Progenitor cell of endocrine pancreas (in vitro differentiated cells): ENCODE data around the gene EIF4G1. TPM values are rescaled to one million over a fixed set of nuclear protein-coding genes. Genes with fewer than 3 reads are reported as not detected.
A peak's percentile ranks its signal among the peaks of the same experiment; 100 is the strongest.
"Not testable (repeated sequence)": the region's sequence is repeated elsewhere in the genome, so short reads cannot be mapped to it uniquely, and the experiment has no call there.

Source experiments
- DNase-seq: peaks from one replicate; pipeline ENCODE4 v3.0.0; 2021; ENCODE audit warnings: low spot score; ENCODE audit not compliant: unreplicated experiment
- H3K27ac Mint-ChIP-seq: 2 replicates; pipeline ENCODE4 v1.8.0; 2021; ENCODE audit warnings: mild to moderate bottlenecking, moderate library complexity, mixed read lengths
- H3K27me3 Mint-ChIP-seq: 2 replicates; pipeline ENCODE4 v1.8.0; 2021; ENCODE audit warnings: mixed read lengths
- H3K36me3 Mint-ChIP-seq: 2 replicates; pipeline ENCODE4 v1.8.0; 2022; ENCODE audit warnings: mixed read lengths; ENCODE audit not compliant: insufficient read depth
- H3K4me1 Mint-ChIP-seq: 2 replicates; pipeline ENCODE4 v1.8.0; 2021; ENCODE audit warnings: low read depth, mixed read lengths
- H3K4me3 Mint-ChIP-seq: 2 replicates; pipeline ENCODE4 v1.8.0; 2021; ENCODE audit warnings: low read depth, mild to moderate bottlenecking, moderate library complexity, mixed read lengths
- H3K9me3 Mint-ChIP-seq: 2 replicates; pipeline ENCODE4 v1.8.0; 2021; ENCODE audit warnings: low read depth, mixed read lengths
- total RNA-seq: library from RNA; stranded (reverse); gene quantifications from 2 replicates; pipeline ENCODE4 v1.2.1, GENCODE V29; 2021
- TF ChIP-seq, protein P1 (sequence below): fragments of 200-600 bp; sonication (generic); IDR thresholded peaks from one replicate; pipeline ENCODE4 v1.5.0; 2021; ENCODE audit warnings: antibody characterized with exemption, mild to moderate bottlenecking; ENCODE audit not compliant: unreplicated experiment

The EIF4G1 gene
- total RNA-seq, 1 donor from 2014 or later: 341 TPM

GRCh38 chr3:184337981-184338380 is 23.6 kb downstream of the EIF4G1 start:
- Mint-ChIP-seq H3K9me3 (no peaks in the 10 kb centered on the region), H3K27ac (no peak overlapping the region), H3K36me3 (peaks cover 17% of the 10 kb centered on the region), H3K4me1 (peaks cover 15% of the 10 kb centered on the region), H3K27me3 (peaks cover 15% of the 10 kb centered on the region), H3K4me3 (peak overlapping the region; percentile 18)
- DNase-seq: no peak
- TF ChIP-seq, protein P1, sequence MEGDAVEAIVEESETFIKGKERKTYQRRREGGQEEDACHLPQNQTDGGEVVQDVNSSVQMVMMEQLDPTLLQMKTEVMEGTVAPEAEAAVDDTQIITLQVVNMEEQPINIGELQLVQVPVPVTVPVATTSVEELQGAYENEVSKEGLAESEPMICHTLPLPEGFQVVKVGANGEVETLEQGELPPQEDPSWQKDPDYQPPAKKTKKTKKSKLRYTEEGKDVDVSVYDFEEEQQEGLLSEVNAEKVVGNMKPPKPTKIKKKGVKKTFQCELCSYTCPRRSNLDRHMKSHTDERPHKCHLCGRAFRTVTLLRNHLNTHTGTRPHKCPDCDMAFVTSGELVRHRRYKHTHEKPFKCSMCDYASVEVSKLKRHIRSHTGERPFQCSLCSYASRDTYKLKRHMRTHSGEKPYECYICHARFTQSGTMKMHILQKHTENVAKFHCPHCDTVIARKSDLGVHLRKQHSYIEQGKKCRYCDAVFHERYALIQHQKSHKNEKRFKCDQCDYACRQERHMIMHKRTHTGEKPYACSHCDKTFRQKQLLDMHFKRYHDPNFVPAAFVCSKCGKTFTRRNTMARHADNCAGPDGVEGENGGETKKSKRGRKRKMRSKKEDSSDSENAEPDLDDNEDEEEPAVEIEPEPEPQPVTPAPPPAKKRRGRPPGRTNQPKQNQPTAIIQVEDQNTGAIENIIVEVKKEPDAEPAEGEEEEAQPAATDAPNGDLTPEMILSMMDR: no peak

DNA sequence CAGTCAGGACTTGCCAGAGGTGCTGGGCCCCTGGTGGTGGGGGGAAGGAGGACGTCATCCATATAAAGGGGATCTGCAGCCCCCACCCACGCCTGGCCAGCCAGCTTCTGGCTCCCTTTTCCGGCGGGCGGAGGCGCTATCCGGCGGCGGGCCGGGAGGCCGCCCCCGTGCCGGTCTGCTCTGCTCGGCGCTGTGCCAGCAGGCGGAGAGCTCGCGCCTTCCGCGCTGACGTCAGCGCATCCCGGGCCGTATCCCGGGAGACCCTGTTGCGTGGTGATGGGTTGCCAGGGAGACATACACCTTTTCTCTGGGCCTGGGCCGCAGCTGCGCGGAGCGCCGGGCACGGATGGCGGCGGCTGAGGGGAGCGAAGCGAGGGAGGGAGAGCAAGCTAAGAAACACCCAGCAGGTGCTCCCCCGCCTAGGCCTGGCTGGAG is 24.1 kb downstream of the EIF4G1 start:
- H3K4me1 Mint-ChIP-seq: peaks cover 15% of the 10 kb centered on the region
- TF ChIP-seq, protein P1: peak; percentile 14
- peaks cover 16% of the 10 kb centered on the region for H3K36me3 Mint-ChIP-seq
- H3K27ac Mint-ChIP-seq: no peak overlapping the region
- H3K4me3 Mint-ChIP-seq: no peak overlapping the region
- peaks cover 15% of the 10 kb centered on the region for H3K27me3 Mint-ChIP-seq
- no peaks in the 10 kb centered on the region for H3K9me3 Mint-ChIP-seq
- DNase-seq: peak; percentile 28

- H3K27me3 Mint-ChIP-seq: peaks cover 15% of the 10 kb centered on the region
- peaks cover 12% of the 10 kb centered on the region for H3K36me3 Mint-ChIP-seq
- H3K4me1 Mint-ChIP-seq: peaks cover 15% of the 10 kb centered on the region
- TF ChIP-seq, protein P1: no peak
- H3K9me3 Mint-ChIP-seq: no peaks in the 10 kb centered on the region
- no peak overlapping the region for H3K27ac Mint-ChIP-seq
- H3K4me3 Mint-ChIP-seq: no peak overlapping the region
- no peak for DNase-seq
Measured at GRCh38 chr3:184339001-184339400, 24.6 kb downstream of the EIF4G1 start.

GRCh38 chr3:184339451-184340135 is 25.2 kb downstream of the EIF4G1 start:
- Mint-ChIP-seq H3K4me1 (peaks cover 15% of the 10 kb centered on the region), H3K27me3 (peaks cover 15% of the 10 kb centered on the region)
- not testable (repeated sequence) for H3K27ac Mint-ChIP-seq, H3K4me3 Mint-ChIP-seq, DNase-seq, H3K36me3 Mint-ChIP-seq, H3K9me3 Mint-ChIP-seq

- H3K27ac Mint-ChIP-seq: no peak overlapping the region
- TF ChIP-seq, protein P1: no peak
- peaks cover 14% of the 10 kb centered on the region for H3K36me3 Mint-ChIP-seq
- DNase-seq: no peak
- no peak overlapping the region for H3K4me3 Mint-ChIP-seq
- H3K27me3 Mint-ChIP-seq: peaks cover 15% of the 10 kb centered on the region
- peaks cover 13% of the 10 kb centered on the region for H3K4me1 Mint-ChIP-seq
- H3K9me3 Mint-ChIP-seq: no peaks in the 10 kb centered on the region
Measured at GRCh38 chr3:184341925-184342324, 27.5 kb downstream of the EIF4G1 start.
